Stimulated activated CD8-positive, alpha-beta memory T cell treated with anti-CD3 and anti-CD28 coated beads, Interleukin-12 subunit alpha, Interleukin-12 subunit beta, amount 100 ng/mL, for 24 hours (primary cell): ENCODE data around the gene CIB4.

ENCODE experiments used
- DNase-seq: peaks from one replicate; pipeline ENCODE4 v3.0.0-alpha.2; 2020; ENCODE audit errors: extremely low read depth

The CIB4 gene

GRCh38 chr2:26642429-26642828 lies 1.3 kb upstream of the CIB4 start:
- DNase-seq = no peak

- no peak for DNase-seq
Measured at GRCh38 chr2:26640331-26640745, 828 bp downstream of the CIB4 start.

- no peak for DNase-seq
Measured at GRCh38 chr2:26639685-26640243, 1.4 kb downstream of the CIB4 start.

GRCh38 chr2:26637811-26638310 lies 3.3 kb downstream of the CIB4 start:
- no peak for DNase-seq

- DNase-seq = no peak
Measured at GRCh38 chr2:26636935-26637334, 4.2 kb downstream of the CIB4 start.

- DNase-seq = no peak
Measured at GRCh38 chr2:26635401-26635800, 5.8 kb downstream of the CIB4 start.

- no peak for DNase-seq
Measured at GRCh38 chr2:26634636-26635230, 6.4 kb downstream of the CIB4 start.

- DNase-seq = no peak
Measured at GRCh38 chr2:26633993-26634595, 7.1 kb downstream of the CIB4 start.

- no peak for DNase-seq
Measured at GRCh38 chr2:26633351-26633945, 7.7 kb downstream of the CIB4 start.

GRCh38 chr2:26632624-26633185 lies 8.5 kb downstream of the CIB4 start:
- no peak for DNase-seq

GRCh38 chr2:26631401-26632170 lies 9.6 kb downstream of the CIB4 start:
- DNase-seq = no peak

GRCh38 chr2:26630669-26631360 lies 10.4 kb downstream of the CIB4 start:
- no peak for DNase-seq

GRCh38 chr2:26630235-26630634 lies 10.9 kb downstream of the CIB4 start:
- no peak for DNase-seq

GRCh38 chr2:26629751-26630150 lies 11.4 kb downstream of the CIB4 start:
- DNase-seq = no peak

- DNase-seq = no peak
Measured at GRCh38 chr2:26629346-26629630, 11.9 kb downstream of the CIB4 start.

- DNase-seq = no peak
Measured at GRCh38 chr2:26628561-26629345, 12.4 kb downstream of the CIB4 start.

- DNase-seq = no peak
Measured at GRCh38 chr2:26627350-26628105, 13.6 kb downstream of the CIB4 start.

GRCh38 chr2:26626606-26627005 lies 14.6 kb downstream of the CIB4 start:
- DNase-seq = no peak

GRCh38 chr2:26623541-26624495 lies 17.3 kb downstream of the CIB4 start:
- no peak for DNase-seq
